T-helper 1 cell treated with Interleukin-12 subunit alpha and Interleukin-12 subunit beta and Interleukin-4 antibody, amounts not matched to agents 30 ng/mL and 1 ng/mL, for 36 hours (primary cell): ENCODE measurements around the gene SPNS3. TPM values are rescaled to one million over a fixed set of nuclear protein-coding genes. Genes with fewer than 3 reads are reported as not detected.

Experiments used
- intact Hi-C: fragments of 100-400 bp; cut with micrococcal nuclease; formaldehyde crosslinking; loops from one replicate; pipeline ENCODE4 v1.15.1; 2024
- total RNA-seq: library from RNA; stranded (reverse); gene quantifications from 2 replicates; pipeline ENCODE4 v1.2.3, GENCODE V29; 2022

Gene SPNS3
- total RNA-seq, 1 donor from 2014 or later = 6.6 TPM

- intact Hi-C loops = loop anchor here (10.0 kb wide), 1 partner anchor 83 kb away; no protein-coding TSS in a partner anchor
Observed at GRCh38 chr17:4507361-4508111, 73.8 kb downstream of the SPNS3 start.

- intact Hi-C loops = loop anchor here (10.0 kb wide), 1 partner anchor 83 kb away; no protein-coding TSS in a partner anchor
Observed at GRCh38 chr17:4508207-4508606, 74.5 kb downstream of the SPNS3 start.

GRCh38 chr17:4509401-4509800 lies 75.7 kb downstream of the SPNS3 start:
- intact Hi-C loops = loop anchor here (1.0 to 10.0 kb wide), 2 partner anchors 9 to 85 kb away; no protein-coding TSS in a partner anchor

GRCh38 chr17:4509923-4510617 lies 76.3 kb downstream of the SPNS3 start:
- intact Hi-C loops = loop anchor here (1.0 to 10.0 kb wide), 2 partner anchors 10 to 85 kb away; no protein-coding TSS in a partner anchor

- intact Hi-C loops = no loop called here
Observed at GRCh38 chr17:4510618-4510941, 76.8 kb downstream of the SPNS3 start.

GRCh38 chr17:4511199-4511932 lies 77.6 kb downstream of the SPNS3 start:
- intact Hi-C loops = no loop called here

- intact Hi-C loops = no loop called here
Observed at GRCh38 chr17:4512156-4513112, 78.7 kb downstream of the SPNS3 start.

GRCh38 chr17:4513113-4514032 lies 79.6 kb downstream of the SPNS3 start:
- intact Hi-C loops = no loop called here

GRCh38 chr17:4514206-4514605 lies 80.5 kb downstream of the SPNS3 start:
- intact Hi-C loops = no loop called here

GRCh38 chr17:4514779-4515178 lies 81.0 kb downstream of the SPNS3 start:
- intact Hi-C loops = no loop called here

- intact Hi-C loops = no loop called here
Observed at GRCh38 chr17:4515501-4515900, 81.8 kb downstream of the SPNS3 start.

GRCh38 chr17:4516735-4517134 lies 83.0 kb downstream of the SPNS3 start:
- intact Hi-C loops = no loop called here

GRCh38 chr17:4518901-4519300 lies 85.2 kb downstream of the SPNS3 start:
- intact Hi-C loops = no loop called here

- intact Hi-C loops = no loop called here
Observed at GRCh38 chr17:4519361-4519788, 85.6 kb downstream of the SPNS3 start.

GRCh38 chr17:4520060-4520893 lies 86.5 kb downstream of the SPNS3 start:
- intact Hi-C loops = no loop called here

- intact Hi-C loops = no loop called here
Observed at GRCh38 chr17:4520894-4521600, 87.3 kb downstream of the SPNS3 start.

- intact Hi-C loops = no loop called here
Observed at GRCh38 chr17:4522661-4523060, 88.9 kb downstream of the SPNS3 start.

- intact Hi-C loops = no loop called here
Observed at GRCh38 chr17:4523946-4524345, 90.2 kb downstream of the SPNS3 start.
